NCI-H2081 (cell line): ENCODE measurements around the gene PRKD1.
A peak's percentile ranks its signal among the peaks of the same experiment; 100 is the strongest.

Experiments
- DNase-seq, 2 experiments: peaks; one replicate each; lab custom pipeline; 2025; lab: John Stamatoyannopoulos, UW

The PRKD1 gene

GRCh38 chr14:29616922-29617321 lies 310.7 kb downstream of the PRKD1 start:
- no peak for DNase-seq

GRCh38 chr14:29608861-29609260 lies 318.8 kb downstream of the PRKD1 start:
- DNase-seq: no peak

- no peak for DNase-seq
Observed at GRCh38 chr14:29607169-29607568, 320.5 kb downstream of the PRKD1 start.

- DNase-seq: no peak
Observed at GRCh38 chr14:29603696-29604095, 324.0 kb downstream of the PRKD1 start.

- DNase-seq: no peak
Observed at GRCh38 chr14:29601616-29602015, 326.0 kb downstream of the PRKD1 start.

- DNase-seq: no peak
Observed at GRCh38 chr14:29587761-29588470, 339.7 kb downstream of the PRKD1 start.

- no peak for DNase-seq
Observed at GRCh38 chr14:29587046-29587445, 340.6 kb downstream of the PRKD1 start.

GRCh38 chr14:29584992-29585391 lies 342.7 kb downstream of the PRKD1 start:
- DNase-seq: peak; percentile 47 to 69

GRCh38 chr14:29580763-29581162 lies 346.9 kb downstream of the PRKD1 start:
- no peak for DNase-seq

GRCh38 chr14:29579838-29580237 lies 347.8 kb downstream of the PRKD1 start:
- no peak for DNase-seq

- peak in 1 of 2 experiments; percentile 50 for DNase-seq
Observed at GRCh38 chr14:29576927-29577326, 350.7 kb downstream of the PRKD1 start.

- no peak for DNase-seq
Observed at GRCh38 chr14:29569194-29569593, 358.5 kb downstream of the PRKD1 start.

GRCh38 chr14:29566194-29566593 lies 361.5 kb downstream of the PRKD1 start:
- DNase-seq: no peak

GRCh38 chr14:29558516-29558915 lies 369.1 kb downstream of the PRKD1 start:
- DNase-seq: no peak

- DNase-seq: no peak
Observed at GRCh38 chr14:29554335-29554734, 373.3 kb downstream of the PRKD1 start.

GRCh38 chr14:29553427-29553826 lies 374.2 kb downstream of the PRKD1 start:
- no peak for DNase-seq

- DNase-seq: peak; percentile 50 to 83
Observed at GRCh38 chr14:29548948-29549370, 378.7 kb downstream of the PRKD1 start.

- no peak for DNase-seq
Observed at GRCh38 chr14:29545714-29546113, 381.9 kb downstream of the PRKD1 start.

GRCh38 chr14:29536886-29537511 lies 390.6 kb downstream of the PRKD1 start:
- DNase-seq: peak; percentile 27 to 46

GRCh38 chr14:29529418-29529817 lies 398.2 kb downstream of the PRKD1 start:
- peak; percentile 2 to 45 for DNase-seq

- peak; percentile 41 to 82 for DNase-seq
Observed at GRCh38 chr14:29528889-29529288, 398.8 kb downstream of the PRKD1 start.

- no peak for DNase-seq
Observed at GRCh38 chr14:29527286-29527685, 400.4 kb downstream of the PRKD1 start.
